GM12875 (cell line): ENCODE results near the gene LTBP3.

Experiments used
- H3K4me3 ChIP-seq: one replicate; pipeline ENCODE4 v1.5.1; 2011; ENCODE audit warnings: low read depth, low read length, control low read depth
- CTCF ChIP-seq: IDR thresholded peaks from 2 replicates; pipeline ENCODE4 v1.5.1; 2011; ENCODE audit warnings: low read depth, mild to moderate bottlenecking, control low read depth, inconsistent platforms, low read length, moderate library complexity, borderline replicate concordance; ENCODE audit not compliant: insufficient read depth

LTBP3 gene

GRCh38 chr11:65562020-65562419 is 3.9 kb upstream of the LTBP3 start:
- TF ChIP-seq CTCF: no peak
- H3K4me3 ChIP-seq: no peak overlapping the region

- H3K4me3 ChIP-seq: no peak overlapping the region
- no peak for TF ChIP-seq CTCF
Observed at GRCh38 chr11:65560555-65561418, 2.6 kb upstream of the LTBP3 start.

- TF ChIP-seq CTCF: no peak
- H3K4me3 ChIP-seq: no peak overlapping the region
Observed at GRCh38 chr11:65559951-65560537, 1.9 kb upstream of the LTBP3 start.

DNA sequence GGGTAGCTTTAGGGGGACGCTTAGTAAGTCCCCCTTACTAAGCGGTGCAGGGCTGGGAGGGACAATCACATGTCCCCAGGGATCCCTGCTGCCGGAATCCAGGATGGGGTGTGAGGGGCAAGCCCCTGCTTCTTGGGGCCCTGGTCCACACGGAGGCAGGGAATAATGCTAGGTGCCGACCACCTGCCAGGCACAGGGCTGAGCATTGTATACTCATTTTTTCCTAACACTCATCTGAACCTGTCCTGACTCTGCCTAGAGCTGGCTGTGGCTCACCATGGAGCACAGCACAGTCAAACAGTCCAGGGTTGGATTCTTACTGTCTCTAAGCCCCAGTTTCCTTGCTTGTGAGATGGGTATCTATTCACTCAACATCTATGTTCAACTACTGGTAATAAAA is 1.4 kb upstream of the LTBP3 start:
- TF ChIP-seq CTCF: no peak
- H3K4me3 ChIP-seq: no peak overlapping the region

- no peak overlapping the region for H3K4me3 ChIP-seq
- TF ChIP-seq CTCF: no peak
Observed at GRCh38 chr11:65558930-65559509, 861 bp upstream of the LTBP3 start.

- no peak for TF ChIP-seq CTCF
- no peak overlapping the region for H3K4me3 ChIP-seq
Observed at GRCh38 chr11:65557280-65558001, 718 bp downstream of the LTBP3 start.
